MV-4-11 (cell line): ENCODE results near the gene UCHL5.
"Not testable (repeated sequence)": the region's sequence is repeated elsewhere in the genome, so short reads cannot be mapped to it uniquely, and the experiment has no call there.

Source experiments
- DNase-seq: peaks from one replicate; lab custom pipeline; 2025; lab: John Stamatoyannopoulos, UW

The UCHL5 gene

DNA sequence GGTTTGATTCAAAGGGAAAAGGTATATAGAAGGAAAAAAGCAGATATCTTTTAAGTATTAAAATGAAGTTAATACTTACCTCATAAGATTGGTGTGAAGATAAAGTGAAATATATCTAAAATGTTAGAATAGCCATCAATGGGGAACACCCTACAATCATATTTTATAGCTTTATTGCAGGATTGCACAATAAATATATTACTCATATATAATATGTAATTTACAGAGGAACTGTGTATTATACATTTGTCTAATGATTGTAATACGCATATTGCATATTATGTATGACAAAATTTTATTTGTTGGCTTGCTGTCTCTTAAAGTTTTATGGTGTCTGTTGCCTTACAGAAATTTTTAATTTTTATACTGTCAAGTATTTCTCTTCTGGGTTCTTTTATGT is 47.8 kb downstream of the UCHL5 start:
- no peak for DNase-seq

DNA sequence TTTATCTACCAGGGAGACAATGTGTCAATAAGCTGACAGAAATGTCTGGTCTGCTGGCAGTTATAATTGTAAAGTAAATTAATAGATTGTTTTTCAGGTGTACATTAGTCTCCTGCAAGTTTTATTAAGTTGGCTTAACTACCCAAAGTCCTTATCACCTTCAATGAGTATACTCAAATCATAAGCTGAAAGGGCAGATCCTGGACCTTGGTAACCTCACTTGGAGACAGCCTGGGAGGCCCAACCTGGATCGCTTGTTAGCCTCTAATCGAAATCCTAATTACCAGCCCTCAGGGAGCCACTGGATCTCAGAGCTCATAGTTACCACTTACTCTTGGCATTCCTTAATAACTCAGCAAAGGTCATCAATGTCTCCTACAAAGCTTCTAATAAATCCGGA is 49.7 kb downstream of the UCHL5 start:
- no peak for DNase-seq

DNA sequence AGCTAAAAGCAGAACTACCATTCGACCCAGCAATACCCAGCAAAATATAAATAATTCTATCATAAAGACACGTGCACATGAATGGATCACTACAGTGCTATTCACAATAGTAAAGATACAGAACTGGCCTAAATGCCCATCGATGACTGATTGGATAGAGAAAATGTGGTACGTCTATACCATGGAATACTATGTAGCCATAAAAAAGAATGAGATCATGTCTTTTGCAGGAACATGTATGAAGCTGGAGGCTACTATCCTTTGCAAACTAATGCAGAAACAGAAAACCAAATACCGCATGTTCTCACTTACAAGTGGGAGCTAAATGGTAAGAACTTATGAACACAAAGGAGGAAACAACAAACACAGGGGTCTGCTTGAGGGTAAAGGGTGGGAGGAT is 53.4 kb downstream of the UCHL5 start:
- DNase-seq = no peak

DNA sequence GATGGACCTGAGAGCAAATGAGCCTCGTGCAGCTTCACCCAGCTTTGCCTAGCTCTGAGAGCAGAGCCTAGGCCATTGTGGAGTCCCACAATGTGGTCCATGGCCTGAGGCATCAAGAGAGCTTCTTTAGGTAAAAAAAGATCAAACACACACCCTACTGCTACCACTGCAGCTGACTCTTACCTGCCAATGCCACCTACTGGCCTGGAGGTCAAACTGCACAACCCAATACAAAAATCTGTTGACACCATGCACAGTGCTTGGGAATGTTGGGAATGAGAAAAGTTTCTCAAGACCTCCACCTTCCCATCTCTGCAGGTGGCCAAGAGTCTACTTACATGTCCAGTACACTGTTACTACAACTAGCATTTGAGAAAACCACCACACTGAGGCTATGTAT is 60.6 kb downstream of the UCHL5 start:
- DNase-seq = no peak

DNA sequence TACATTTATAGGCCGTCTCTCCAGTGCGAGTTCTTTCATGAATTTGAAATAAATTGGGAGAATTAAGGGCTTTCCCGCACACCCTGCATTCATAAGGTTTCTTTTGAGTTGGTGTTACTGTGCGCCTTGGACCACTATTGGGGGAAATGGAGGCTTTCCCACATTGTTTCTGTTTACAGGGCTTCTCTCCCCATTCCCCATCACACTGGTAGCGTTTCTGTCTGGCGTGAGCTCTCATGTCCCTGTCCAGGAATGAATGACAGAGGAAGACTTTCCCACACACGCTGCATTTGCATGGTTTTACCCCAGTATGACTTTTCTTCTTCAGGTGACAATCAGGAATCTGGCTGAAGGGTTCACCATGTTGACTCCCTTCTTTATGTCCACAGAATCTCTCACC is 65.0 kb downstream of the UCHL5 start:
- no peak for DNase-seq

DNA sequence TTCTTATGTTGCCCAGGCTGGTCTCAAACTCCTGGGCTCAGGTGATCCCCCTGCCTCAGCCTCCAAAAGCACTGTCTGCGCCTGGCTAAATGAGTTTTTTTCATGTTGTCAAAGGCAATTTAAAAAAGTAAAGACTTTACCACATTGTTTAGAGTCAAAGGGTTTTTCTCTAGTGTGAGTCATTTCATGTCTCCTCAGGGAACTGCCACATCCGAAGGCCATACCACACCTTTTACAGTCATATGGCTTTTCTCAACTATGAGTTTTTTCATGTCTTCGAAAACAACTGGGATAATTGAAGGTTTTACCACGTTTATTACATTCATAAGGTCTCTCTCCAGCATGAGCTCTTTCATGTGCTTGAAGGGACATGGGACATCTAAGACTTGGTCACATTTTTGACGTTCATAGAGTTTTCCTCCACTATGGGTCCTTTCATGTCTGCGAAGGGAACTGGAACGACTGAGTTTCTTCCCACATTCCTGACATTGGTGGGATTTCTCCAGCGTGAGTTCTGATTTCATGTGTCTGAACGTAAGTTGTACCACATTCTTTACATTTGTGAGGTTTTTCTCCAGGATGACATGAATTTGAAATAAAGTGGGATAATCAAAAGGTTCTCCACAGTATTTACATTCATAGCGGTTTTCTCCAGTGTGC is 65.6 kb downstream of the UCHL5 start:
- DNase-seq = no peak

DNA sequence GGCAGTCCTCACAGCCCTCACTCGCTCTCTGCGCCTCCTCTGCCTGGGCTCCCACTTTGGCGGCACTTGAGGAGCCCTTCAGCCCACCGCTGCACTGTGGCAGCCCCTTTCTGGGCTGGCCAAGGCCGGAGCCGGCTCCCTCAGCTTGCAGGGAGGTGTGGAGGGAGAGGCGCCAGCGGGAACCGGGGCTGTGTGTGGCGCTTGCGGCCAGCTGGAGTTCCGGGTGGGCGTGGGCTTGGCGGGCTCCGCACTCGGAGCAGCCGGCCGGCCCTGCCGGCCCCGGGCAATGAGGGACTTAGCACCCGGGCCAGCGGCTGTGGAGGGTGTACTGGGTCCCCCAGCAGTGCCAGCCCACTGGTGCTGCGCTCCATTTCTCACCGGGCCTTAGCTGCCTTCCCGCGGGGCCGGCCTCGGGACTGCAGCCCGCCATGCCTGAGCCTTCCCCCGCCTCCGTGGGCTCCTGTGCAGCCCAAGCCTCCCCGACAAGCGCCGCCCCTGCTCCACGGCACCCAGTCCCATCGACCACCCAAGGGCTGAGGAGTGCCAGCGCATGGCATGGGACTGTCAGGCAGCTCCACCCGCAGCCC is 72.3 kb downstream of the UCHL5 start:
- not testable (repeated sequence) for DNase-seq

DNA sequence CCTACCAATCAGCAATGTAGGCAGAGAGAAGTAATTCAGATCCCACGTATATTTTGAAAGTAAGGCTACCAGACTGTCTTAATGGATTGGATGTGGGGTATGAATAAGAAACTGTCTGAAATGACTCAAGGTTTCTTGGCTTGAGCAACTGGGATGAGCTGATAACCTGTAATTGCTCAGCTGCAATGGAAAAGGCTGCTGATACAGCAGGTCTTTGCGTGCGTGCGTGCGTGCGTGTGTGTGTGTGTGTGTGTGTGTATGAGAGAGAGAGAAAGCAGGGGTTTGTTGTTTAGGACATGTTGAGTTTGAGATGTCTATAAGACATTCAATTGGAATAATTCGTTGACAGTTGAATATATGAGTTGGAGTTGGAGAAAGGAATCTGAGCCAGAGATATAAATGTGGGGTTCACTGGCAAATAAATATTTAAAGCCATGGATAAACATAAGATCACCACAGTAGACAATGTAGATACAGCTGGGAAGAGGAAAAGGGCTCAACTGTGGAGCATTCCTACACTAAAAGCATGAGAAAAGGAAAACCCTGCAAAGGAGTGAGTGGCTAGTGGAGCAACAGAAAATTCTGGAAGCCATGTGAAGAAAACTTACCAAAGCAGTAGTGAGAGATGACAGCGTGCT is 72.9 kb downstream of the UCHL5 start:
- no peak for DNase-seq

DNA sequence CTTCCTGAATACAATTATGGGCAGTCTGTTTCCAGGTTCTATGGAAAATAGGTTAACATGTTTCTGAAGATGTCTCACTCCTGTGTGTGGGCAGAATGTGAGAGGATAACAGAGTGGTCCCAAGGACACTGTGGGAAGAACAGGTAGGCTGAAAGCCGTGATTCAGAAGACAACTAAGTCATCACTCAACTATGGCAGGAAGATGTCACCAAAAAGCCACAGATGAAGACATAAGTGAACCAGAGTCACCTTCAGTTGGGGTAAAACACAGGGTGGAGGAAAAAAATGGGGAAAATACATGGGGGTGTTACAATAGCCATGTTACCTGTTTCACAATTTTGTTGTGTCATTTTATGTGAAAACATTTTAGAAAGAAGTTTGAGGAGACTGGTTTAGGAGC is 75.1 kb downstream of the UCHL5 start:
- DNase-seq = no peak

DNA sequence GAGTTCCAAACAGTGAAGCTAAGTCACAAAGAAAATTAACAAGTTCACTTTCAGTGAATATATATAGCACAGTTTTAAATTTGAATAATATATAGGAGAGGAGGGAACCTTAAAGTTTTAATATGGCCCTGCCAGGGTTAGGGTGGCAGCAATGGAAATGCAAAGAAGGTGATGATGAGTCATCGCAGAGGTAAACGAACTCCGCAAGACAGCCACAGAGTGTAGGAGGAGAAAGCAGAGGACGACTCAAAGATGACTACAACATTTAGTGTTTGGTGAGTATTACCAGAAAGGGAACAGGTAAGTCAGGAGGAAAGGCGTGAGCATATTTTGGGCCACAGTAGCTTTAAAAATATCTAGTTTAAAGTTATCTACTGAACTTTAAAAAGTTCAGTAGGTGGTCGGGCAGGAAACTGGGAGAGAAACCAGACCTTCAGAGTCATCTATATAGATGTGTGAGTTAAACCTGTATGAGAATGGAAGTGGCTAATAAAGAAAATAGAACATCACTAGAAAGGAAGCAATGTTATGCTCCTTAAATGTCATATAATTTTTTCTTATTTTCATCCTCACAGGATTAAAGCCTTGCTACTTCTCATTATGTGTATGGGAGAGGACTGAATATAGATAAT is 75.7 kb downstream of the UCHL5 start:
- no peak for DNase-seq

DNA sequence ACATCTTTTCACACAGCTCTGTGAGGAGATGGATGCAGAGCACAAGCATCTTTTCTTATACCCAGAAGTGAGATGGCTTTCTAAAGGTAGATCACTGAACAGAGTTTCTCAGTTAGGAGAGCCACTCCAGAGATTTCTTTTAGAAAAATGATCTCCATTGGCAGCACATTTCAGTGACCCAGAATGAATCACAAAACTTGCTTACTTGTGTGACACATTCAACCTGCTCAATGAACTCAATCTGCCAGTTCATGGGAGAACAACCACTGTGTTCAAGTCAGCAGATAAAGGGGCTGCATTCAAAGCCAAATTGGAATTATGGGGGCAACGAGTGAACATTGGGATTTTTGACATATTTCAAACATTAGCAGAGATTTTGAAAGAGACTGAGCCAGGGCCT is 78.3 kb downstream of the UCHL5 start:
- DNase-seq = no peak

DNA sequence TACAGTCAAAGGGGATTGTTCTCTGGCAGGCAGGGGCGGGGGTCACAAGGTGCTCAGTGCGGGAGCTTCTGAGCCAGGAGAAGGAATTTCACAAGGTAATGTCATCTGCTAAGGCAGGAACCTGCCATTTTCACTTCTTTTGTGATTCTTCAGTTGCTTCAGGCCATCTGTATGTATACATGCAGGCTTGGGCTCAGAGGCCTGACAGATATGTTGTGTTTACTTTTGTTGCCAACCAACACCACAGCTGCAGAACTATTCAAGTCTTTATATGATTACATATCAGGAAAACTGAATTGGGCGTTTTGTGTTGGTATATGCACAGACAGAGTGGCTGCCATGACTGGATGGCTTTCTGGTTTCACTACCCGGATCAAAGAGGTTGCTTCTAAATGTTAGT is 78.8 kb downstream of the UCHL5 start:
- DNase-seq = not testable (repeated sequence)

DNA sequence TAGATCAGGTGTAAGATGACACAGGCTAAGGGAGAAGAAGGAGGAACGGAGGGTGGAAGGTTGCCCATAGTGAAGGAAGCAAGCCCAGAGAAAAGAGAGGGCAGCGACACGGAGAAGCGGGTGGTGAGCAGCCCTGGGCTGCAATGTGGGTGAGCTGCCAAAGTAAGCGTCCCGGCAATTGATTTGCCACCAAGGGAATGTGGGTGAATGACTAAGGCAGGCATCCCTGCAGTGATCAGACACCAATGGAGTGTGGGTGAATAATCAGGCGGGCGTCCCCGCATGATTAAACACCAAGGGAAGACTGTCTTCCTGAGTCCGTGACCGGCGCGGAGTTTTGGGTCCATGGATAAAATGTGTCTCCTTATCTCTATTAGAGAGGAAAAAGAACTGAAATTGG is 79.6 kb downstream of the UCHL5 start:
- DNase-seq = no peak

DNA sequence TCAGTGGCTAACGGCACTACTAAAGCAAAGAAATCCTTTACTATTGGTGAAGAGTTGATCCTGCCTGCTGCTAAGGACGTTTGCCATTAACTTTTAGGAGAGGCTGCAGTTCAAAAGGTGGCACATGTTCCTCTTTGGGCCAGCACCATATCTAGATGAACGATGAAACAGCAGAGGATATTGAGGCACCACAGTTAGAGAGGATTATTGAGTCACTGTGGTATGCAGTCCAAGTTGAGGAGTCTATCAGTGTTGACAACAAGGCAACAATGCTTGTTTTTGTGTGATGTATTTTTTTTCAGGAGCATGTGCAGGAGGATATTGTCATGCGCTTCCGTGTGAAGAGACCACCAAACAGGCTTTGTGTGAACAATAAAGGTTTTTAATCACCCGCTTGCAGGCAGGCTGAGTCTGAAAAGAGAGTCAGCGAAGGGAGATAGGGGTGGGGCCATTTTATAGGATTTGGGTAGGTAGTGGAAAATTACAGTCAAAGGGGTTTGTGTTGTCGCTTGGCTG is 80.9 kb downstream of the UCHL5 start:
- no peak for DNase-seq

DNA sequence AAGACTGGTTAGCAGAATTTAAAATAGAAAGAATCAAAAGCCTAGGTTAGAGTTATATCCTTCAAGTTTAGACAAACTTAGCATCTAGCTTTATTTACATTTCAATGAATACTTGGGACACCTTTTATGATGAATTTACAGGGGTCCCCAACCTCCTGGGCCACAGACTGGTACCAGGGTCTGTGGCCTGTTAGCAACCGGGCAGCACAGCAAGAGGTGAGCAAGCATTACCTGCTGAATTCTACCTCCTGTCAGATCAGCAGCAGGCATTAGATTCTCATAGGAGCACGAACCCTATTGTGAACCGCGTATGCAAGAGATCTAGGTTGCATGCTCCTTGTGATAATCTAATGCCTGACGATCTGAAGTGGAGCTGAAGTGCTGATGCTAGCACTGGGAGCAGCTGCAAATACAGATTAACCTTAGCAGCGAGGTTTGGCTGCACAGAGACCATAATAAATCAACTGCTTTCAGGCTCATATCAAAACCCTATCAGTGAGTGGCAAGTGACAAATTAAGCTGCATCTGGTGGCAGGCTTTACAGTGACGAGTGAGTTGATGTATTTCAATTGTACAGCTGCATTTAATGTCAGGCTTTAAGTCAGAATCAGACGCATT is 82.0 kb downstream of the UCHL5 start:
- DNase-seq = no peak

DNA sequence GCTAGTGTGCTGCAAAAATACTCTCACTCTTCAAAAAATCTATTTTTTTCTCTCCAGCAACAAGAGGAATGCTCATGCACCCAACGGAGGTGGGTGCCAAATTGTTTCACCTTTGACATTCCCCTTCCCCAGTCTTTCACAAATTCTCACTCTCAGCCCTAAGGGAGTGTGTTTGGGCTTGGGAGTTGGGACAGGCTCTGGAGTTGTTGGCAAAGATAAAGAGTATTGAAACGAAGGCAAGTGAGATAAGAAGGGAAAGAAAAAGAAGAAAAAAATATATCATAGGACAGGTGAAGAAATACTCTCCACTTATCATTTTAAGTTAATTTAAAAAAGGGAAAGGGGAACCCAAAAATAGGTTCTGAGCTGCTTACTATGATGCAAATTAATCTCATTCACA is 82.6 kb downstream of the UCHL5 start:
- DNase-seq = no peak

DNA sequence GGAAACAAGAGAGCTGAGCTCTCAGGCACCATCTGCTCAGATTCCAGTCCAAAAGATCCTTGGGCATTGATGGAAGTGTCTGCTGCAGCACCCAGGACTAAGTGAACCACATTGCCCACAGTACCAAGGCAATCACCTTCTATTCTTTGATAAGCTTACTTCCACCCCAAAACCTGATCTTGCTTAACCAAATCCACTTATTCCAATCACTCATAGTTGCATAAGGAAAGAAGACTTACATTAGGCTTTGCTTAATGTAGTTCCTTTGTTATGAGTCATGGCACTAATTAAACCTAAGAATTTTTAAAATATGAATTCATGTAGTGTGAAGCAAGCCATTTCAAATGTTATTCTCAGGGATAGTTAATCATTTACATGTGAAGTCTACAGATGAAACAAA is 84.5 kb downstream of the UCHL5 start:
- DNase-seq = no peak

DNA sequence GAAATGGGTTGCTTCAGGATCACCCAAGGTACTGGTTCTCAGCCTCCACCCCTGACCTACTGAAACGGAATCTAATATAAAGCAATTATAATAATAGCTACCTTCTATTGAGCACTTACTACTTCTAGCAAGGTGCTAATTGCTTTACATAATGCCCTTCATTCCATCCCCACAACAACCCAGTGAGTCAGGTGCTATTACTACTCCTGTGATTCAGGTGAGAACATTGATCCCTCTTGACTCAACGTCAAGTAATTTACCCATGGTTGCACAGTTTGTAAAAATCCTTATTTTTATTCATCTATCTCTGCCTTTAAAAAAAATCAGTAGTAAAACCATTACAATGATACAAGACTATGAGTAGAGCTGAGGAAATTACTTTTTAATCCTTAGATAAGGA is 85.2 kb downstream of the UCHL5 start:
- no peak for DNase-seq

DNA sequence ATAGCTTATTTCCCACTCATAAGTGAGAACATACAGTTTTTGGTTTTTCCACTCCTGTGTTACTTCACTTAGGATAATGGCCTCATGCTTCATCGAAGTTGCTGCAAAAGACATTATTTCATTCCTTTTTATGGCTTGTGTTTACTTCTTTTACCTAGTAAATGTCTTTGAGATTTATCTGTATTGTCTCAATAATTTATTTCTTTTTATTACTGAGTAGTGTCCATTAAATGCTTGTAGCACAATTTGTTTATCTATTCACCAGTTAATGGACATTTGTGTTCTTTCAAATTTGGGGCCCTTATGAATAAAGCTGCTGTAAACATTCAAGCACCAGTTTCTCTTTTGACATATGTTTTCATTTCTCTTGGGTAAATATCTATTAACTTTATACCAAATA is 86.0 kb downstream of the UCHL5 start:
- DNase-seq = no peak

DNA sequence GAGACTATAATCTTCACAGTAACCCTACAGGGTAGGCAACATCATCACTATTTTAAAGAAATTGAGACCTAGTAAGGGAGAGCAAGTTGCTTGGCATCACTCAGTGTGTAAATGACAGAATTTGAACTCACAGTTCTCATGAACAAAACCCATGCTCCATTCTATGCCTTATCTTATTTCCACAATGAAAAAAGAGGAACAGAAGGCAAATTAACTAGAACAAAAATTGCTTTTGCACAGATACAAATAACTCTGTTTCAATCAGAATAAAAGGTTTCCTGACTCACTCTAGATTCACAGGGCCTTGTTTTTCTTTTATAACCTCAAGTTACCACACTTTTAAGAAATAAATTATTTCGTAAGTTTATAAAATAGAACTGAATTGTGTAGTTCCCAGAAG is 90.1 kb downstream of the UCHL5 start:
- no peak for DNase-seq

DNA sequence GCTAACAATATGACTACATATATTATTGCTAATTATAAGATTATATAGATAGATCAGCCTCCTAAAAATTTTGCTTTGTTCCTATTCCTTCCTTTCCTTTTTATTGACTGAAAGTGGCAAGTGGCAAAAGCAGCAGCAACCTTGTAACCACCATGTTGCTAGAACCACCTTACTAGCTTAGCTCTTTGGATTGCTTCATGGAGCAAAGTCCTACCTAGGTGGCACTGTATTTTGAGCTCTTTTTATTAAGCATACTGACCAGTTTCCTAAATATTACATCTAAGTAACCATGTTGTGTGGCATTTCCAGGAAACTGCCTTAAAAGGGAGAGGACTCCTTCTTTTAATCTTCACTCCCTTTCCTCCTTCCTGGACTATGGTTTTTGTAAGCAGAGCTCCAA is 90.8 kb downstream of the UCHL5 start:
- DNase-seq = no peak

DNA sequence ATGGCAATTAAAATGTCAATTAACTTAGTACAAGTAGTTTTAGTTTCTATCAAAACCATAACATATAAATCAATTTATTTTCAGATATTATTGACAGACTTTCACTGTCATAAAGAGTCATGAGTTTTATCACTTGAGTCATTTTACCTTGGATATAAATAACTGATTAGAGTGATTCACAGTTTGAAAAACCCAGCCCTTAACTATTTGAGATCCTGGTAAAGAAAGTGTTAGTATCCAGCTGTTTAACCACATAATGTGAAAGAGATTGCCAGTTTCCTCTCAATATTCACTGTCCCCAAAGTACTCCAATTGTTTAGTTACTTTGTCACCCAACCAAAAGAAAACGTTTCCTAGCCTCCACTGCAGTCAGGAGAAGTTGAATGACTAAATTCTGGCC is 91.3 kb downstream of the UCHL5 start:
- DNase-seq = peak; percentile 12
